Stimulated activated CD4-positive, alpha-beta T cell treated with anti-CD3 and anti-CD28 coated beads, Interleukin-4, amount 100 ng/mL, for 48 hours (primary cell): ENCODE measurements around the gene COL26A1.
"Not testable (repeated sequence)": the region's sequence is repeated elsewhere in the genome, so short reads cannot be mapped to it uniquely, and the experiment has no call there.

ENCODE experiments used
- DNase-seq, 2 donors: peaks; one replicate each; pipeline ENCODE4 v3.0.0-alpha.2; 2020; ENCODE audit warnings: low read depth in 2 of 2

The COL26A1 gene

GRCh38 chr7:101402081-101402779 lies 39.6 kb downstream of the COL26A1 start:
- DNase-seq = no peak

GRCh38 chr7:101402835-101403234 lies 40.2 kb downstream of the COL26A1 start:
- no peak for DNase-seq

GRCh38 chr7:101405474-101406067 lies 42.9 kb downstream of the COL26A1 start:
- no peak for DNase-seq

- DNase-seq = peak; percentile 28 to 39
Observed at GRCh38 chr7:101410743-101411507, 48.2 kb downstream of the COL26A1 start.

GRCh38 chr7:101411508-101411874 lies 48.8 kb downstream of the COL26A1 start:
- DNase-seq = no peak

GRCh38 chr7:101412976-101413375 lies 50.3 kb downstream of the COL26A1 start:
- no peak for DNase-seq

- DNase-seq = no peak
Observed at GRCh38 chr7:101418694-101419093, 56.0 kb downstream of the COL26A1 start.

GRCh38 chr7:101419831-101420230 lies 57.2 kb downstream of the COL26A1 start:
- no peak for DNase-seq

GRCh38 chr7:101420436-101420835 lies 57.8 kb downstream of the COL26A1 start:
- peak in 1 of 2 donors; percentile 5 for DNase-seq

- DNase-seq = no peak
Observed at GRCh38 chr7:101422356-101423195, 59.9 kb downstream of the COL26A1 start.

GRCh38 chr7:101426303-101427011 lies 63.8 kb downstream of the COL26A1 start:
- DNase-seq = no peak

GRCh38 chr7:101428093-101428866 lies 65.6 kb downstream of the COL26A1 start:
- no peak for DNase-seq

- DNase-seq = no peak
Observed at GRCh38 chr7:101432316-101432715, 69.6 kb downstream of the COL26A1 start.

GRCh38 chr7:101433688-101434087 lies 71.0 kb downstream of the COL26A1 start:
- no peak for DNase-seq

GRCh38 chr7:101434155-101434554 lies 71.5 kb downstream of the COL26A1 start:
- not testable (repeated sequence) for DNase-seq

GRCh38 chr7:101435461-101436220 lies 73.0 kb downstream of the COL26A1 start:
- no peak for DNase-seq

- DNase-seq = no peak
Observed at GRCh38 chr7:101436221-101436735, 73.6 kb downstream of the COL26A1 start.

- DNase-seq = no peak
Observed at GRCh38 chr7:101436857-101437576, 74.3 kb downstream of the COL26A1 start.

GRCh38 chr7:101441890-101442289 lies 79.2 kb downstream of the COL26A1 start:
- no peak for DNase-seq
